ENCODE results near the gene TIGD3. TPM values are rescaled to one million over a fixed set of nuclear protein-coding genes. Genes with fewer than 3 reads are reported as not detected.
A peak's percentile ranks its signal among the peaks of the same experiment; 100 is the strongest.

Gene TIGD3
- not detected for total RNA-seq

- Histone ChIP-seq H3K4me3 (peak within 1 kb of the TSS; percentile 79 to 86), H3K4me1 (peaks cover 15 to 19% of the 10 kb centered on the region in 2 donors), H3K36me3 (peaks cover 31 to 32% of the 10 kb centered on the region in 2 donors), H3K27me3 (no peaks in the 10 kb centered on the region), H3K27ac (peak within 1 kb of the TSS in 1 of 2 donors; percentile 2), H3K9me3 (no peaks in the 10 kb centered on the region)
- intact Hi-C loops (cut with DNase I) = loop anchor here (5.0 kb wide), 1 partner anchor 168 kb away; no protein-coding TSS in a partner anchor
- DNase-seq (ENCODE audit: low spot score in 2 of 2) = peak; percentile 87 to 98
- no peak for TF ChIP-seq CTCF (IDR thresholded peaks at IDR 0.05)
These were observed at the start of gene TIGD3 for GRCh38 chr11:65354265-65355012. TSS of gene TIGD3 (plus strand) at chr11:65354751. CDS start at chr11:65355809, 1,058 bp downstream.

DNA sequence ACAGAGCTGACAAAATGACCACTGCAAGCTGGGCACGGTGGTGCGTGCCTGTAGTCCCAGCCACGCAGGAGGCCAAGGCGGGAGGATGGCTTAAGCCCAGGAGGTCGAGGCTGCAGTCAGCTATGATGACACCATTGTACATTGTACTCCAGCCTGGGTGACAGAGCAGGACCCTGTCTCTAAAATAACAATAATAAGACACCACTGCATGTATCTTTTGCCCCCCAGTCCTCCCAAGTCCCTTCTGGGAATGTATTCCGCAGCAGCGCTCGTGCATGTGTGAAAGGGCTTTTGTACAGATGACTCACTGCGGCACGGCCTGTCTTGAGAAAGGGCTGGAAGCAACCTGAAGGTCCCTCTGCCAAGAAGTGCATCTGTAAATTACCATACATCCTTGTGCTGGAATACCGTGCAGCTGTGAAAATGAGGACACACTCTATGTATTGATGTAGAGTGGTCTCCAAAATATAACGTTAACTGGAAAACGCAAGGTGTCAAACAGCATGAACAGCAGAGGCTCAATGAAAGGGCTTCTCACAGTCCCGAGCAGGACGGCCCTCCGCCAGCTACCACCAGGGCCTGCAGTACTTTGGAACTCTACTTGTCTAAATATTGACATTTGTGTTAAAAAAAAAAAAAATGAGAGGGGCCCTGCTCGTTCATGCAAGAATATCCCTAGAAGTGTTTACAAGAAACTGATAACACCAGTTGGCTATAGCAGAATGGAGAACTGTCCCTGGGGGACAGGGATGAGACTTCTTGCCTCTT lies 48.9 kb upstream of the TIGD3 start:
- no peaks in the 10 kb centered on the region for H3K9me3 ChIP-seq
- no peaks in the 10 kb centered on the region for H3K27me3 ChIP-seq
- peaks cover 0 to 4% of the 10 kb centered on the region in 2 donors for H3K4me1 ChIP-seq
- intact Hi-C loops (cut with DNase I) = no loop called here
- no peak for TF ChIP-seq CTCF (IDR thresholded peaks at IDR 0.05)
- no peaks in the 10 kb centered on the region for H3K36me3 ChIP-seq
- H3K27ac ChIP-seq = peak overlapping the region; percentile 34 to 63
- no peak for DNase-seq (ENCODE audit: low spot score in 2 of 2)
- no peak overlapping the region for H3K4me3 ChIP-seq

DNA sequence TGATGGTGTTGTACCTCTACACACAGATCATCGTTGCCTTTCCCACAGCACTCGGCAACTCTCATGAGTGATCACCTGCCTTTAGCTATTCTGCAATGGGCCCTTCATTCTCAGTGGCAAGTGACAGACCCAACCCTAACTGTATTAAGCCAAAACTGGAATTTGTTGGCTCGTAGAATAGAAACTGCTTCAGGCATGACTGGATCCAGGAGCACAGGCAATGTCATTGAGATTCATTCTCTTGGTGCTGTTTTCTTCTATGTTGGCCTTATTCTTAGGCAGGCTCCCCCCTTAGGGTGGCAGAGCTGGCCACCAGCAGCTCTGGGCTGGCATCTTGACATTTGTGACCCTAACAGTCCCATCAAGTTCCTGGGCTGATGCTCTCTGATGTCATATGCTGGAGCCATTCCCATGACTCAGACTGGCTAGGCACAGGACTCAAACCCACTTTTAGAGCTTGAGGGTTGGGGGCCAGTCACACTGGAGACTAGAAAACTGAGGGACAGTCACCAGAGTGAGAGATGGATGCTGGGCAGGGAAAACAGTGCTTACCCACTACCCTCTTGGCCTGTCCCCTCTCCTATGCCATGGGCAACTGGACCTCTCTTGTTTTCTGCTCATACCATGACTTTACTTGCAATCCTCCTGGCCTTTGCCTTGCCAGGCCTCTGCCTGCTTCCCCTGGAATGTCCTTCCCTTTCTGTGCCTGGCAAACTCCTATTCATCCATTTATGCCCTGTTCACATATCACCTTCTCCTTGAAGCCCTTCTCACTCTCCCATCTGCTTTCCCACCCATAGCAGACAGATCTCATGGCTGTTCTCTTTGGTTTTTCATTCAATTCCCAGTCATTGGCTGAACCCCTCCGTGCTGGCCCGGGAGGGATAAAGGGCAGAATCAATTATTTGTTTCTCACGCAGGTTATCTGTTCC lies 47.0 kb upstream of the TIGD3 start:
- Histone ChIP-seq H3K27ac (no peak overlapping the region), H3K9me3 (no peaks in the 10 kb centered on the region)
- intact Hi-C loops (cut with DNase I) = no loop called here

GRCh38 chr11:65308281-65308891 lies 46.2 kb upstream of the TIGD3 start:
- Histone ChIP-seq H3K4me3 (no peak overlapping the region), H3K36me3 (no peaks in the 10 kb centered on the region), H3K9me3 (no peaks in the 10 kb centered on the region), H3K27ac (peak overlapping the region in 1 of 2 donors; percentile 17), H3K4me1 (peaks cover 0 to 4% of the 10 kb centered on the region in 2 donors), H3K27me3 (no peaks in the 10 kb centered on the region)
- intact Hi-C loops (cut with DNase I) = no loop called here
- no peak for TF ChIP-seq CTCF (IDR thresholded peaks at IDR 0.05)
- no peak for DNase-seq (ENCODE audit: low spot score in 2 of 2)

More for the DNA sequence above, 47.0 kb upstream of the TIGD3 start:
- Histone ChIP-seq H3K36me3 (no peaks in the 10 kb centered on the region), H3K4me1 (peaks cover 0 to 4% of the 10 kb centered on the region in 2 donors), H3K27me3 (no peaks in the 10 kb centered on the region), H3K4me3 (no peak overlapping the region)
- DNase-seq (ENCODE audit: low spot score in 2 of 2) = no peak
- TF ChIP-seq CTCF (IDR thresholded peaks at IDR 0.05) = no peak

DNA sequence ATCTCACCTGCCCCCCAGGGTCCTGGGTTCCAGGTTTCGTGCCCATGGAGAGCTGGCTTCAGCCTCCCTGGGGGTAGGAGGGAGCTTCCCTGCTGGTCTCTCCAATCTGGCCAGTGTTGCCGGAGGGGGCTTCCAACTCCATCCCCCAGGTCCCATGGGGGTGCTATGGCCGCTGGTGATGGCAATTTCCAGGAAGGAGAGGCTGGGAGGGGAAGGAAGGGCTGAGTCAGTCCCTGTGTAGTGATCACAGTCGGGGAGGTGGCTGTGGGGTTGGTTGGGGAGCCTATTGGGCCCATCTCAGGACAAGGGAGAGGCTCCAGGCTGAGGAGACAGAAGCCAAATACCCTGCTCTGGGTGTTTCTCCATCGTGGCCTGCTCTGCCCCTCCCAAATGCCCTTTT lies 45.5 kb upstream of the TIGD3 start:
- no peak for DNase-seq (ENCODE audit: low spot score in 2 of 2)
- Histone ChIP-seq H3K9me3 (no peaks in the 10 kb centered on the region), H3K4me3 (no peak overlapping the region), H3K36me3 (no peaks in the 10 kb centered on the region), H3K4me1 (peaks cover 0 to 6% of the 10 kb centered on the region in 2 donors), H3K27me3 (no peaks in the 10 kb centered on the region), H3K27ac (peak overlapping the region in 1 of 2 donors; percentile 17)
- no peak for TF ChIP-seq CTCF (IDR thresholded peaks at IDR 0.05)
- intact Hi-C loops (cut with DNase I) = no loop called here

Measured in ascending aorta (tissue), 2 donors.